Measurements from ENCODE around the gene ATL2.

- TF ChIP-seq CTCF (IDR thresholded peaks at IDR 0.05; ENCODE audit: low read depth, low read length) = no peak
- TF ChIP-seq EZH2phosphoT487 (IDR thresholded peaks at IDR 0.05; ENCODE audit: low read depth) = no peak
Observed at GRCh38 chr2:38415023-38415422, 38.0 kb upstream of the ATL2 start.
